Activated naive CD8-positive, alpha-beta T cell treated with anti-CD3 and anti-CD28 coated beads, Interleukin-2, amount 50 U/mL, for 24 hours (primary cell): ENCODE measurements around the gene CX3CL1.
A peak's percentile ranks its signal among the peaks of the same experiment; 100 is the strongest.

ENCODE experiments used
- ATAC-seq: fragments of 150-1000 bp; cut with Tn5 transposase; one replicate; pipeline ENCODE4 v1.10.0; 2021
- DNase-seq: peaks from one replicate; pipeline ENCODE4 v3.0.0; 2021
- H3K27ac Mint-ChIP-seq: one replicate; pipeline ENCODE4 v1.8.0; 2021; ENCODE audit warnings: mild to moderate bottlenecking, mixed read lengths
- H3K27me3 Mint-ChIP-seq: one replicate; pipeline ENCODE4 v1.8.0; 2021; ENCODE audit warnings: mixed read lengths
- H3K36me3 Mint-ChIP-seq: one replicate; pipeline ENCODE4 v1.8.0; 2021; ENCODE audit warnings: low read depth, mixed read lengths
- H3K4me1 Mint-ChIP-seq: one replicate; pipeline ENCODE4 v1.8.0; 2021; ENCODE audit warnings: mixed read lengths
- H3K4me3 Mint-ChIP-seq: one replicate; pipeline ENCODE4 v1.8.0; 2021; ENCODE audit warnings: mild to moderate bottlenecking, moderate library complexity, mixed read lengths
- H3K9me3 Mint-ChIP-seq: one replicate; pipeline ENCODE4 v1.8.0; 2021; ENCODE audit warnings: mixed read lengths

CX3CL1 gene

GRCh38 chr16:57347858-57348257, 24.4 kb upstream of the CX3CL1 start:
- Mint-ChIP-seq H3K4me1 (peaks cover 44% of the 10 kb centered on the region), H3K36me3 (no peaks in the 10 kb centered on the region), H3K4me3 (no peak overlapping the region), H3K27ac (no peak overlapping the region), H3K9me3 (no peaks in the 10 kb centered on the region), H3K27me3 (peaks cover 48% of the 10 kb centered on the region)
- ATAC-seq (no peak), DNase-seq (no peak)

- ATAC-seq, result no peak
Measured at GRCh38 chr16:57348327-57348726, 24.0 kb upstream of the CX3CL1 start.

GRCh38 chr16:57349212-57350031, 22.9 kb upstream of the CX3CL1 start:
- Mint-ChIP-seq H3K27me3 (peaks cover 46% of the 10 kb centered on the region), H3K9me3 (no peaks in the 10 kb centered on the region), H3K4me3 (peak overlapping the region; percentile 34), H3K27ac (peak overlapping the region; percentile 44), H3K4me1 (peaks cover 35% of the 10 kb centered on the region), H3K36me3 (no peaks in the 10 kb centered on the region)
- DNase-seq, result peak; percentile 37
- peak; percentile 98 for ATAC-seq

More at GRCh38 chr16:57348327-57348726, 24.0 kb upstream of the CX3CL1 start:
- peak overlapping the region; percentile 44 for H3K27ac Mint-ChIP-seq
- H3K9me3 Mint-ChIP-seq, result no peaks in the 10 kb centered on the region
- no peak for DNase-seq
- H3K4me3 Mint-ChIP-seq, result peak overlapping the region; percentile 34
- H3K4me1 Mint-ChIP-seq, result peaks cover 41% of the 10 kb centered on the region
- no peaks in the 10 kb centered on the region for H3K36me3 Mint-ChIP-seq
- peaks cover 49% of the 10 kb centered on the region for H3K27me3 Mint-ChIP-seq

- H3K27ac Mint-ChIP-seq, result no peak overlapping the region
- H3K4me3 Mint-ChIP-seq, result no peak overlapping the region
- no peaks in the 10 kb centered on the region for H3K9me3 Mint-ChIP-seq
- H3K27me3 Mint-ChIP-seq, result peaks cover 25% of the 10 kb centered on the region
- H3K36me3 Mint-ChIP-seq, result no peaks in the 10 kb centered on the region
- DNase-seq, result no peak
- no peak for ATAC-seq
- peaks cover 38% of the 10 kb centered on the region for H3K4me1 Mint-ChIP-seq
Measured at GRCh38 chr16:57352636-57353047, 19.6 kb upstream of the CX3CL1 start.

GRCh38 chr16:57354311-57354710, 18.0 kb upstream of the CX3CL1 start:
- Mint-ChIP-seq H3K4me1 (peaks cover 36% of the 10 kb centered on the region), H3K27me3 (peaks cover 16% of the 10 kb centered on the region), H3K36me3 (no peaks in the 10 kb centered on the region), H3K9me3 (no peaks in the 10 kb centered on the region), H3K27ac (no peak overlapping the region), H3K4me3 (no peak overlapping the region)
- DNase-seq (no peak), ATAC-seq (no peak)

GRCh38 chr16:57355898-57356414, 16.3 kb upstream of the CX3CL1 start:
- Mint-ChIP-seq H3K4me1 (peaks cover 25% of the 10 kb centered on the region), H3K9me3 (no peaks in the 10 kb centered on the region), H3K4me3 (no peak overlapping the region), H3K36me3 (no peaks in the 10 kb centered on the region), H3K27ac (no peak overlapping the region), H3K27me3 (peaks cover 7% of the 10 kb centered on the region)
- DNase-seq (no peak), ATAC-seq (no peak)

- Mint-ChIP-seq H3K36me3 (peaks cover 1% of the 10 kb centered on the region), H3K9me3 (no peaks in the 10 kb centered on the region), H3K27ac (no peak overlapping the region), H3K4me3 (no peak overlapping the region), H3K27me3 (peaks cover 7% of the 10 kb centered on the region), H3K4me1 (peaks cover 25% of the 10 kb centered on the region)
- DNase-seq (no peak), ATAC-seq (no peak)
Measured at GRCh38 chr16:57356547-57356946, 15.7 kb upstream of the CX3CL1 start.

- DNase-seq, result peak; percentile 36
- H3K36me3 Mint-ChIP-seq, result peaks cover 3% of the 10 kb centered on the region
- ATAC-seq, result peak; percentile 66
- H3K4me3 Mint-ChIP-seq, result peak overlapping the region; percentile 31
- H3K4me1 Mint-ChIP-seq, result peaks cover 25% of the 10 kb centered on the region
- peak overlapping the region; percentile 77 for H3K27ac Mint-ChIP-seq
- H3K9me3 Mint-ChIP-seq, result no peaks in the 10 kb centered on the region
- H3K27me3 Mint-ChIP-seq, result peaks cover 4% of the 10 kb centered on the region
Measured at GRCh38 chr16:57357330-57358085, 14.8 kb upstream of the CX3CL1 start.

GRCh38 chr16:57358086-57358420, 14.2 kb upstream of the CX3CL1 start:
- no peaks in the 10 kb centered on the region for H3K9me3 Mint-ChIP-seq
- no peak for ATAC-seq
- peak overlapping the region; percentile 31 for H3K4me3 Mint-ChIP-seq
- peaks cover 3% of the 10 kb centered on the region for H3K36me3 Mint-ChIP-seq
- peak overlapping the region; percentile 77 for H3K27ac Mint-ChIP-seq
- H3K27me3 Mint-ChIP-seq, result peaks cover 3% of the 10 kb centered on the region
- H3K4me1 Mint-ChIP-seq, result peaks cover 25% of the 10 kb centered on the region
- no peak for DNase-seq

- peak within 1 kb of the TSS; percentile 74 for H3K4me3 Mint-ChIP-seq
- DNase-seq (peak; percentile 58), ATAC-seq (peak; percentile 83)
- H3K4me1 Mint-ChIP-seq, result peaks cover 25% of the 10 kb centered on the region
- H3K36me3 Mint-ChIP-seq, result peaks cover 3% of the 10 kb centered on the region
- no peaks in the 10 kb centered on the region for H3K9me3 Mint-ChIP-seq
- H3K27ac Mint-ChIP-seq, result peak within 1 kb of the TSS; percentile 77
- H3K27me3 Mint-ChIP-seq, result peaks cover 3% of the 10 kb centered on the region
Measured at GRCh38 chr16:57358527-57359095, 13.7 kb upstream of the CX3CL1 start, which contains the start of gene CCL22. CCL22 (plus strand) TSS chr16:57358783; CDS start chr16:57358817, 34 bp downstream.

GRCh38 chr16:57360321-57360935, 11.9 kb upstream of the CX3CL1 start:
- H3K4me3 Mint-ChIP-seq, result peak overlapping the region; percentile 68
- H3K36me3 Mint-ChIP-seq, result peaks cover 8% of the 10 kb centered on the region
- H3K27ac Mint-ChIP-seq, result no peak overlapping the region
- H3K27me3 Mint-ChIP-seq, result peaks cover 14% of the 10 kb centered on the region
- H3K4me1 Mint-ChIP-seq, result peaks cover 22% of the 10 kb centered on the region
- ATAC-seq, result no peak
- DNase-seq, result no peak
- no peaks in the 10 kb centered on the region for H3K9me3 Mint-ChIP-seq

- Mint-ChIP-seq H3K4me1 (peaks cover 21% of the 10 kb centered on the region), H3K9me3 (no peaks in the 10 kb centered on the region), H3K27me3 (peaks cover 16% of the 10 kb centered on the region), H3K4me3 (peak overlapping the region; percentile 68), H3K27ac (no peak overlapping the region), H3K36me3 (peaks cover 8% of the 10 kb centered on the region)
- DNase-seq (no peak), ATAC-seq (no peak)
Measured at GRCh38 chr16:57361404-57361803, 10.9 kb upstream of the CX3CL1 start.

- DNase-seq (no peak), ATAC-seq (no peak)
- Mint-ChIP-seq H3K9me3 (no peaks in the 10 kb centered on the region), H3K4me1 (peaks cover 2% of the 10 kb centered on the region), H3K27ac (peak overlapping the region; percentile 49), H3K27me3 (peaks cover 23% of the 10 kb centered on the region), H3K36me3 (peaks cover 8% of the 10 kb centered on the region), H3K4me3 (peak overlapping the region; percentile 29)
Measured at GRCh38 chr16:57364143-57364542, 8.1 kb upstream of the CX3CL1 start.

- ATAC-seq (no peak), DNase-seq (no peak)
- Mint-ChIP-seq H3K4me1 (peaks cover 2% of the 10 kb centered on the region), H3K27ac (peak overlapping the region; percentile 5), H3K4me3 (no peak overlapping the region), H3K27me3 (peaks cover 28% of the 10 kb centered on the region), H3K36me3 (peaks cover 6% of the 10 kb centered on the region), H3K9me3 (no peaks in the 10 kb centered on the region)
Measured at GRCh38 chr16:57366544-57367040, 5.7 kb upstream of the CX3CL1 start.
